C4-2B (cell line): ENCODE data around the gene SEC24A.

Source experiments
- ZFX ChIP-seq: fragments of 450-650 bp; IDR thresholded peaks from 2 replicates; pipeline ENCODE4 v1.6.1; 2017
- TF ChIP-seq, protein P1 (sequence below): fragments of 450-650 bp; conservative IDR thresholded peaks from 2 replicates; pipeline ENCODE4 v1.5.1; 2017; ENCODE audit warnings: mild to moderate bottlenecking

DNA sequence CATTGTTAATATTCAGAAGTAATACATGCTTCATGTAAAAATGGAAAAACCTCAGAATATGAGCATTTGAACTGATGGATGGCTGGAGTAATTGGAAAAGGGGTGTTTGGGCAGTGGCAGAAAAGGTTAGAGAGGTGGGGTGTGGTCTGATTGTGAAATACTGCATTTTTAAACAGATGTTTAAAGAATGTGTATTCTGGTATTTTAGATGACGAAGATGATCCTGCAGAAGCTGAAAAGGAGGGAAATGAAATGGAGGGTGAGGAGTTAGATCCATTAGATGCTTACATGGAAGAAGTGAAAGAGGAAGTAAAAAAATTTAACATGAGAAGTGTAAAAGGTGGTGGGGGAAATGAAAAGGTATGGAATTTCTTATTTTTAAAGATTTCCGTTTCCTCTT lies 128.8 kb downstream of the SEC24A start:
- TF ChIP-seq, protein P1, sequence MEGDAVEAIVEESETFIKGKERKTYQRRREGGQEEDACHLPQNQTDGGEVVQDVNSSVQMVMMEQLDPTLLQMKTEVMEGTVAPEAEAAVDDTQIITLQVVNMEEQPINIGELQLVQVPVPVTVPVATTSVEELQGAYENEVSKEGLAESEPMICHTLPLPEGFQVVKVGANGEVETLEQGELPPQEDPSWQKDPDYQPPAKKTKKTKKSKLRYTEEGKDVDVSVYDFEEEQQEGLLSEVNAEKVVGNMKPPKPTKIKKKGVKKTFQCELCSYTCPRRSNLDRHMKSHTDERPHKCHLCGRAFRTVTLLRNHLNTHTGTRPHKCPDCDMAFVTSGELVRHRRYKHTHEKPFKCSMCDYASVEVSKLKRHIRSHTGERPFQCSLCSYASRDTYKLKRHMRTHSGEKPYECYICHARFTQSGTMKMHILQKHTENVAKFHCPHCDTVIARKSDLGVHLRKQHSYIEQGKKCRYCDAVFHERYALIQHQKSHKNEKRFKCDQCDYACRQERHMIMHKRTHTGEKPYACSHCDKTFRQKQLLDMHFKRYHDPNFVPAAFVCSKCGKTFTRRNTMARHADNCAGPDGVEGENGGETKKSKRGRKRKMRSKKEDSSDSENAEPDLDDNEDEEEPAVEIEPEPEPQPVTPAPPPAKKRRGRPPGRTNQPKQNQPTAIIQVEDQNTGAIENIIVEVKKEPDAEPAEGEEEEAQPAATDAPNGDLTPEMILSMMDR, result no peak
- TF ChIP-seq ZFX, result no peak
